ENCODE measurements around the gene RAB3D. TPM values are rescaled to one million over a fixed set of nuclear protein-coding genes. Genes with fewer than 3 reads are reported as not detected.

The RAB3D gene
- total RNA-seq, 1 donor from 2014 or later: 33.9 TPM

Other genes starting within 250 kb of the RAB3D start
- 2.7 TPM for gene SPC24, start 183.9 kb downstream of the RAB3D start, total RNA-seq
- gene KANK2, start 142.1 kb downstream of the RAB3D start, total RNA-seq: 486 TPM
- gene ANGPTL8, start 100.0 kb downstream of the RAB3D start, total RNA-seq: not detected
- gene DOCK6, start 77.1 kb downstream of the RAB3D start, total RNA-seq: 65.8 TPM
- not detected for gene TSPAN16, start 43.5 kb downstream of the RAB3D start, total RNA-seq
- 173 TPM for gene TMEM205, start 6.6 kb upstream of the RAB3D start, total RNA-seq
- 24.1 TPM for gene CCDC159, start 6.9 kb upstream of the RAB3D start, total RNA-seq
- gene PLPPR2, start 15.8 kb upstream of the RAB3D start, total RNA-seq: 16.5 TPM
- 1.5 TPM for gene SWSAP1, start 35.0 kb upstream of the RAB3D start, total RNA-seq
- 14.5 TPM for gene EPOR, start 44.7 kb upstream of the RAB3D start, total RNA-seq
- gene RGL3, start 79.7 kb upstream of the RAB3D start, total RNA-seq: 19.6 TPM
- not detected for gene ODAD3, start 95.5 kb upstream of the RAB3D start, total RNA-seq
- gene PRKCSH, start 96.0 kb upstream of the RAB3D start, total RNA-seq: 79.1 TPM
- 1.2 TPM for gene ELAVL3, start 141.4 kb upstream of the RAB3D start, total RNA-seq
- 12.5 TPM for gene ZNF653, start 166.2 kb upstream of the RAB3D start, total RNA-seq
- gene ECSIT, start 189.5 kb upstream of the RAB3D start, total RNA-seq: 49.6 TPM
- gene CNN1, start 199.2 kb upstream of the RAB3D start, total RNA-seq: 276 TPM
- 28.0 TPM for gene ELOF1, start 219.6 kb upstream of the RAB3D start, total RNA-seq
- 6.1 TPM for gene ACP5, start 238.0 kb upstream of the RAB3D start, total RNA-seq

All from vagina (tissue), 1 donor.